Measurements from ENCODE around the gene ASPHD1. TPM values are rescaled to one million over a fixed set of nuclear protein-coding genes. Genes with fewer than 3 reads are reported as not detected.

ASPHD1 gene
- polyA plus RNA-seq, 1 donor (not counting 4 experiments of a cell fraction or from before 2014, with no cell fraction given) = 0.71 TPM

GRCh38 chr16:29925105-29925756 lies 24.9 kb downstream of the ASPHD1 start:
- peaks cover 23% of the 10 kb centered on the region for H3K79me2 ChIP-seq (ENCODE audit: control insufficient read depth, insufficient read depth, low read length)
- H3K36me3 ChIP-seq (ENCODE audit: control insufficient read depth in 2 of 2, extremely low read depth in 1 of 2, insufficient read depth in 2 of 2, low read length in 2 of 2) = peaks cover 8 to 11% of the 10 kb centered on the region in 2 experiments
- TF ChIP-seq EZH2 (IDR thresholded peaks at IDR 0.05; ENCODE audit: low read length) (no peak), CTCF (optimal IDR thresholded peaks at IDR 0.05 in 1 of 3, IDR thresholded peaks at IDR 0.05 in 1 of 3, conservative IDR thresholded peaks at IDR 0.05 in 1 of 3; ENCODE audit: extremely low read depth in 1 of 3, insufficient read depth in 2 of 3, low read length in 3 of 3) (no peak)
- dilution Hi-C loops (cut with MboI; ENCODE audit: extremely low pct_ligation_motif_present, low sequenced_read_pairs) = no loop called here
- H3K9me3 ChIP-seq (ENCODE audit: control insufficient read depth, low read depth, low read length) = no peaks in the 10 kb centered on the region
- H3K4me2 ChIP-seq (ENCODE audit: control insufficient read depth, extremely low read depth, insufficient read depth, low read depth, low read length) = peak overlapping the region; percentile 98
- peaks cover 4% of the 10 kb centered on the region for H4K20me1 ChIP-seq (ENCODE audit: control insufficient read depth, extremely low read depth, insufficient read depth, low read length)
- H3K4me1 ChIP-seq (ENCODE audit: control insufficient read depth, extremely low read depth, insufficient read depth, low read length) = peaks cover 14% of the 10 kb centered on the region
- peak overlapping the region; percentile 80 for H3K9ac ChIP-seq (ENCODE audit: control insufficient read depth, extremely low read depth, insufficient read depth, low read length)
- H2AFZ ChIP-seq (ENCODE audit: control insufficient read depth, low read length) = peak overlapping the region; percentile 64
- no peaks in the 10 kb centered on the region for H3K9me1 ChIP-seq (ENCODE audit: control insufficient read depth, extremely low read depth, insufficient read depth, low read length)
- H3K27me3 ChIP-seq (ENCODE audit: control insufficient read depth, extremely low read depth, insufficient read depth, low read length) = no peaks in the 10 kb centered on the region
- DNase-seq (ENCODE audit: low read depth, low spot score) (no peak), FAIRE-seq (no peak)
- peak overlapping the region; percentile 13 for H3K27ac ChIP-seq (ENCODE audit: control insufficient read depth, insufficient read depth, low read length)
- H3K4me3 ChIP-seq (ENCODE audit: control insufficient read depth in 2 of 3, extremely low read depth in 1 of 3, insufficient read depth in 2 of 3, low read depth in 1 of 3, low read length in 3 of 3) = peak overlapping the region; percentile 81 to 99 (median 86)

GRCh38 chr16:29925781-29926710 lies 25.8 kb downstream of the ASPHD1 start, which contains the start of gene KCTD13:
Gene KCTD13 (minus strand): TSS chr16:29926226. CDS start chr16:29926033, 193 bp downstream.
- DNase-seq (ENCODE audit: low read depth, low spot score) = peak; percentile 48
- Histone ChIP-seq H3K4me3 (ENCODE audit: control insufficient read depth in 2 of 3, extremely low read depth in 1 of 3, insufficient read depth in 2 of 3, low read depth in 1 of 3, low read length in 3 of 3) (peak within 1 kb of the TSS; percentile 81 to 99 (median 86)), H3K9ac (ENCODE audit: control insufficient read depth, extremely low read depth, insufficient read depth, low read length) (peak within 1 kb of the TSS; percentile 80), H3K4me2 (ENCODE audit: control insufficient read depth, extremely low read depth, insufficient read depth, low read depth, low read length) (peak within 1 kb of the TSS; percentile 98), H3K9me1 (ENCODE audit: control insufficient read depth, extremely low read depth, insufficient read depth, low read length) (no peaks in the 10 kb centered on the region), H3K9me3 (ENCODE audit: control insufficient read depth, low read depth, low read length) (no peaks in the 10 kb centered on the region), H3K79me2 (ENCODE audit: control insufficient read depth, insufficient read depth, low read length) (peaks cover 22% of the 10 kb centered on the region), H3K36me3 (ENCODE audit: control insufficient read depth in 2 of 2, extremely low read depth in 1 of 2, insufficient read depth in 2 of 2, low read length in 2 of 2) (peaks cover 8 to 10% of the 10 kb centered on the region in 2 experiments), H4K20me1 (ENCODE audit: control insufficient read depth, extremely low read depth, insufficient read depth, low read length) (peaks cover 4% of the 10 kb centered on the region), H3K27ac (ENCODE audit: control insufficient read depth, insufficient read depth, low read length) (peak within 1 kb of the TSS; percentile 65), H2AFZ (ENCODE audit: control insufficient read depth, low read length) (peak within 1 kb of the TSS; percentile 97), H3K27me3 (ENCODE audit: control insufficient read depth, extremely low read depth, insufficient read depth, low read length) (no peaks in the 10 kb centered on the region), H3K4me1 (ENCODE audit: control insufficient read depth, extremely low read depth, insufficient read depth, low read length) (peaks cover 14% of the 10 kb centered on the region)
- dilution Hi-C loops (cut with MboI; ENCODE audit: extremely low pct_ligation_motif_present, low sequenced_read_pairs) = no loop called here
- FAIRE-seq = no peak
- TF ChIP-seq EZH2 (IDR thresholded peaks at IDR 0.05; ENCODE audit: low read length) (no peak), CTCF (optimal IDR thresholded peaks at IDR 0.05 in 1 of 3, IDR thresholded peaks at IDR 0.05 in 1 of 3, conservative IDR thresholded peaks at IDR 0.05 in 1 of 3; ENCODE audit: extremely low read depth in 1 of 3, insufficient read depth in 2 of 3, low read length in 3 of 3) (no peak)

Measured in keratinocyte (primary cell).